ENCODE data around the gene BABAM1. TPM values are rescaled to one million over a fixed set of nuclear protein-coding genes. Genes with fewer than 3 reads are reported as not detected.

Gene BABAM1
- total and polyA plus RNA-seq, 9 of the 15 experiments (the other 6 are each of a cell fraction or from before 2014, with no cell fraction given), result 14.7 to 160 (median 113) TPM

GRCh38 chr19:17235300-17235970, 31.8 kb upstream of the BABAM1 start (continued):
- TF ChIP-seq ZNF609 (CRISPR knock-in tag; IDR thresholded peaks at IDR 0.05; ENCODE audit: borderline replicate concordance) (no peak), ZNF311 (CRISPR knock-in tag; IDR thresholded peaks at IDR 0.05) (no peak), ZKSCAN8 (CRISPR knock-in tag; IDR thresholded peaks at IDR 0.05) (no peak), ELF1 (tag; IDR thresholded peaks at IDR 0.05) (no peak), ZBTB33 (CRISPR knock-in tag; IDR thresholded peaks at IDR 0.05) (0 out of 2 replicates have a peak, but pooled peaks have one; percentile 11), TEAD2 (tag; IDR thresholded peaks at IDR 0.05) (no peak), RBM39 (optimal IDR thresholded peaks at IDR 0.05; ENCODE audit: low read depth, low read length) (no peak), CREB3L1 (IDR thresholded peaks at IDR 0.05; ENCODE audit: borderline replicate concordance, low read depth) (peak; percentile 79), ZNF592 (IDR thresholded peaks at IDR 0.05) (peak; percentile 90), NR0B1 (IDR thresholded peaks at IDR 0.05; ENCODE audit: partially characterized antibody) (no peak), RAD21 (CRISPR knock-in tag; conservative IDR thresholded peaks at IDR 0.05 in 1 of 2, IDR thresholded peaks at IDR 0.05 in 1 of 2) (peak; percentile 64 to 70), BACH1 (tag; IDR thresholded peaks at IDR 0.05) (no peak)

All from K562 (cell line).